ENCODE data around the gene SMCO2. TPM values are rescaled to one million over a fixed set of nuclear protein-coding genes. Genes with fewer than 3 reads are reported as not detected.

SMCO2 gene
- total and polyA plus RNA-seq, 7 experiments from 2014 or later = 0.99 TPM; not detected in 6

DNA sequence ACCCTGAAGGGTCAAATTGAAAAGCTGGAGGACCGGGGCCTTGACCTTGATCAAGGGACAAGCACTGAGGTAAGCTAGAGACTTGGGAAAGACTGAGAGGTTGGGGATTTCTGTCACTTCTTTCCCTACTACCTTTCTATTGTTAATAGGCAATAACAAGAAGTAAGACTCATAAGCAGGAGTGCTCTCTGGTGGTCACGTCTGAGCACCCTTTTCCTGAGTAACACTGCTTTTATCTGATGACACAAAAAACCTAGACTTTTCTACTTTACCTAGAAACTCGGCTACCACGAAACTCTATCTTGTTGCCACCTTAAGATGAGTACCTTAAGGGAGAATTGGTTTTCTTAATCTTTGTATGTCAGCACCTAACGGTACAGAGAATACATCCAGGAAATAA, 41.9 kb downstream of the SMCO2 start:
- ChIA-PET CTCF (no interaction called here), POLR2A (no interaction called here)
- Mint-ChIP-seq H3K9me3 (peaks cover 0 to 8% (median 0%) of the 10 kb centered on the region in 11 donors), H3K4me3 (no peak overlapping the region), H3K27ac (no peak overlapping the region), H3K4me1 (no peaks in the 10 kb centered on the region), H3K27me3 (peaks cover 0 to 9% (median 6%) of the 10 kb centered on the region in 5 donors), H3K36me3 (peaks cover 0 to 13% (median 0%) of the 10 kb centered on the region in 5 donors)
- ATAC-seq (no peak), DNase-seq (no peak)
- intact Hi-C loops (cut with micrococcal nuclease) = no loop called here
- Histone ChIP-seq H3K9me3 (ENCODE audit: control insufficient read depth in 2 of 3, low read length in 3 of 3) (no peaks in the 10 kb centered on the region), H3K36me3 (ENCODE audit: control insufficient read depth in 2 of 3, insufficient read depth in 3 of 3, low read length in 3 of 3) (no peaks in the 10 kb centered on the region), H3K27ac (ENCODE audit: low read depth, low read length) (no peak overlapping the region), H3K4me1 (ENCODE audit: control insufficient read depth in 2 of 2, insufficient read depth in 2 of 2, low read length in 2 of 2) (no peaks in the 10 kb centered on the region), H3K4me3 (ENCODE audit: low read length) (no peak overlapping the region), H3K27me3 (ENCODE audit: control insufficient read depth in 2 of 2, insufficient read depth in 2 of 2, low read length in 2 of 2) (no peaks in the 10 kb centered on the region)

DNA sequence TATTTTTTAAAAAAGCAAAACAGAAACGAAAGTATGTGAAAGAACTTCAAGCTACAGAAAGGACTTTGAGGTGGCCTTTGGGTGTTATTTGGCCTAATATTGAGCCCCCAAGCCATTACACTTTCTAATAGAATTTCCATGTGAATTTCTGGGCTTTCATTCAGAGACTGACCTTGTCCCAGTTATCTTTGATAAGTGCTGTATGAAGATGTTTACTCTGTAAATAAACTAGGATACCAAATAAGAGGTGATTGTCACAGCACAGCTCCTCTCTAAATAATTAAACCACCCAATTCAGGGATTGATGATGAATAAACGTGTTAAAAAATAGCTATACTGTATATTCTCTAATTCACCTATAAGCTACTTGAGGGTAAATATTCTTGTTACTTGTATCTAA, 44.7 kb downstream of the SMCO2 start:
- ATAC-seq (no peak), DNase-seq (no peak)
- H3K9me3 ChIP-seq (ENCODE audit: control insufficient read depth in 2 of 3, low read length in 3 of 3) = no peaks in the 10 kb centered on the region
- Mint-ChIP-seq H3K36me3 (peaks cover 0 to 19% (median 0%) of the 10 kb centered on the region in 5 donors), H3K4me3 (no peak overlapping the region), H3K27ac (no peak overlapping the region), H3K4me1 (no peaks in the 10 kb centered on the region), H3K9me3 (peaks cover 0 to 8% (median 0%) of the 10 kb centered on the region in 11 donors), H3K27me3 (peaks cover 0 to 13% (median 7%) of the 10 kb centered on the region in 5 donors)
- intact Hi-C loops (cut with micrococcal nuclease) = loop anchor here in 1 of 2 donors (10.0 kb wide), 1 partner anchor 56 kb away; no protein-coding TSS in a partner anchor
- H3K27me3 ChIP-seq (ENCODE audit: control insufficient read depth in 2 of 2, insufficient read depth in 2 of 2, low read length in 2 of 2) = no peaks in the 10 kb centered on the region
- ChIA-PET CTCF (no interaction called here), POLR2A (no interaction called here)
- H3K4me1 ChIP-seq (ENCODE audit: control insufficient read depth in 2 of 2, insufficient read depth in 2 of 2, low read length in 2 of 2) = no peaks in the 10 kb centered on the region
- H3K4me3 ChIP-seq (ENCODE audit: low read length) = no peak overlapping the region
- no peaks in the 10 kb centered on the region for H3K36me3 ChIP-seq (ENCODE audit: control insufficient read depth in 2 of 3, insufficient read depth in 3 of 3, low read length in 3 of 3)
- H3K27ac ChIP-seq (ENCODE audit: low read depth, low read length) = no peak overlapping the region

DNA sequence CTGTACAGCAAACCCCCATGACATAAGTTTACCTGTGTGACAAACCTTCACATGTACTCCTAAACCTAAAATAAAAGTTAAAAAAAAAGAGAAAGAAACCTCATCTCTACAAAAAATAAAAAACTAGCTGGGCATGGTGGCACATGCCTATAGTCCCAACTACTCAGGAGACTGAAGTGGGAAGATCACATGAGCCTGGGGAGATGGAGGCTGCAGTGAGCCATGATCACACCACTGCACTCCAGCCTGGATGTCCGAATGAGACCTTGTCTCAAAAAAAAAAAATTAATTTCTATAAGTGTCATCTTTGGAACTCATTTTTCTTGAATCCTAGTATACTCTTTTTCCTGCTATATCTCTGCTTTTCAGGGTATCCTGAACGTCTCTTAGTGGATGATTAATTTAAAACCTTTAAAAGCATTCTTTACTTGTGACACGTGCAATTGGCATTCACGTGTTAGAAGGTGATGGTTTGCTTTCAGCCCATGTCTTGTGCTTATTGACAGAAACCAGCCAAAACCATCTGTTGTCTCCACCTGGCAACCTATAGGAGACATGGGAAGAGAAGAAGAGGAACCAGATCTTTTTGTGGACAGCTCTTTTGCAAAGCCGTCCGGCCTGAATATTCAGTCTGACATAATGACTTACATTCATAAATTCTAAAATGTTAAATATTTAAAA, 46.9 kb downstream of the SMCO2 start:
- intact Hi-C loops (cut with micrococcal nuclease) = loop anchor here in 1 of 2 donors (10.0 kb wide), 1 partner anchor 59 kb away; no protein-coding TSS in a partner anchor
- POLR2A ChIA-PET = no interaction called here
- Histone ChIP-seq H3K27ac (ENCODE audit: low read depth, low read length) (no peak overlapping the region), H3K36me3 (ENCODE audit: control insufficient read depth in 2 of 3, insufficient read depth in 3 of 3, low read length in 3 of 3) (no peaks in the 10 kb centered on the region), H3K27me3 (ENCODE audit: control insufficient read depth in 2 of 2, insufficient read depth in 2 of 2, low read length in 2 of 2) (no peaks in the 10 kb centered on the region), H3K4me1 (ENCODE audit: control insufficient read depth in 2 of 2, insufficient read depth in 2 of 2, low read length in 2 of 2) (no peaks in the 10 kb centered on the region), H3K4me3 (ENCODE audit: low read length) (no peak overlapping the region), H3K9me3 (ENCODE audit: control insufficient read depth in 2 of 3, low read length in 3 of 3) (no peaks in the 10 kb centered on the region)
- peaks cover 0 to 13% (median 0%) of the 10 kb centered on the region in 7 donors for H3K4me1 Mint-ChIP-seq
- peaks cover 0 to 16% (median 12%) of the 10 kb centered on the region in 5 donors for H3K27me3 Mint-ChIP-seq
- ATAC-seq (no peak), DNase-seq (no peak)
- no peak overlapping the region for H3K4me3 Mint-ChIP-seq
- peaks cover 0 to 9% (median 0%) of the 10 kb centered on the region in 11 donors for H3K9me3 Mint-ChIP-seq
- CTCF ChIA-PET = no interaction called here
- peaks cover 0 to 22% (median 0%) of the 10 kb centered on the region in 5 donors for H3K36me3 Mint-ChIP-seq
- no peak overlapping the region for H3K27ac Mint-ChIP-seq

DNA sequence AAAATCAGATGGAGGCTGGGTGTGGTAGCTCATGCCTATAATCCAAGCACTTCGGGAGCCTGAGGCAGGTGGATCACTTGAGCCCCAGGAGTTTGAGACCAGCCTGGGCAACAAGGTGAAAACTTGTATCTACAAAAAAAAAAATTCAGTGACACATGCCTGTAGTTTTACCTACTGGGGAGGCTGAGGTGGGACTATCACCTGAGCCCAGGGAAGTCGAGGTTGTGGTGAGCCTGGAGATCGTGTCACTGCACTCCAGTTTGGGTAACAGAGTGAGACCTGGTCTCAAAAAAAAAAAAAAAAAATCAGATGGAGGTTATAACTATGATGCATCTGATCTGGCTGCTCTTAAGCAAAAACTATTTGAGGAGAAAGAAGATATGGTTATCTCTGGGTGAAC, 50.9 kb downstream of the SMCO2 start:
- H3K27ac ChIP-seq (ENCODE audit: low read depth, low read length) = no peak overlapping the region
- no peak for DNase-seq
- intact Hi-C loops (cut with micrococcal nuclease) = loop anchor here in 1 of 2 donors (10.0 kb wide), 1 partner anchor 63 kb away; no protein-coding TSS in a partner anchor
- no peaks in the 10 kb centered on the region for H3K9me3 ChIP-seq (ENCODE audit: control insufficient read depth in 2 of 3, low read length in 3 of 3)
- H3K9me3 Mint-ChIP-seq = peaks cover 0 to 10% (median 0%) of the 10 kb centered on the region in 11 donors
- peak overlapping the region in 1 of 9 donors; percentile 67 for H3K27ac Mint-ChIP-seq
- H3K4me1 Mint-ChIP-seq = peaks cover 0 to 39% (median 11%) of the 10 kb centered on the region in 7 donors
- ATAC-seq = no peak
- H3K4me1 ChIP-seq (ENCODE audit: control insufficient read depth in 2 of 2, insufficient read depth in 2 of 2, low read length in 2 of 2) = no peaks in the 10 kb centered on the region
- POLR2A ChIA-PET = no interaction called here
- H3K36me3 Mint-ChIP-seq = peaks cover 0 to 26% (median 0%) of the 10 kb centered on the region in 5 donors
- CTCF ChIA-PET = interaction anchor here (0.6 to 0.7 kb wide), 2 partner anchors 106 to 192 kb away, joined by 3 to 5 read pairs; no protein-coding TSS in a partner anchor
- H3K27me3 Mint-ChIP-seq = peaks cover 0 to 24% (median 10%) of the 10 kb centered on the region in 5 donors
- no peak overlapping the region for H3K4me3 ChIP-seq (ENCODE audit: low read length)
- no peaks in the 10 kb centered on the region for H3K27me3 ChIP-seq (ENCODE audit: control insufficient read depth in 2 of 2, insufficient read depth in 2 of 2, low read length in 2 of 2)
- no peaks in the 10 kb centered on the region for H3K36me3 ChIP-seq (ENCODE audit: control insufficient read depth in 2 of 3, insufficient read depth in 3 of 3, low read length in 3 of 3)
- H3K4me3 Mint-ChIP-seq = peak overlapping the region in 1 of 10 donors; percentile 26

DNA sequence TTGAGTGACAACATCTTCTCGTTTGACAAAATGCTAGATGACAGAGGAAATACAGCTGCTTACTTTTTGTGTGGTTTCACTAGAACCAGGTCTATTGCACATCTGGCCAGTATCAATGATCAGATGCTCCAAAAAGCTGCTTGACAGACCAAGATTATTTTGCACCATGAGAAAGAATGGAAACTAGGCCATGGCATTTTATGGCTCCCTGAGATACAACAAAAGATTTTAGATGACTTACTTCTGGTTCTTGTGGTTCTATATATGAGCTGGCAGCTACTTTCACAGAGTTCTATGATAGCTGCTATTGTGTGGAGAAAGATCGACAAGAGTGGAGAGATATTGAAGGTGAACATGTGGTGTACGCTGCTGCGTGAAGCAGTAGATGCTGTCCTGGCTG, 51.6 kb downstream of the SMCO2 start:
- ChIA-PET CTCF (no interaction called here), POLR2A (no interaction called here)
- Histone ChIP-seq H3K36me3 (ENCODE audit: control insufficient read depth in 2 of 3, insufficient read depth in 3 of 3, low read length in 3 of 3) (no peaks in the 10 kb centered on the region), H3K27ac (ENCODE audit: low read depth, low read length) (no peak overlapping the region), H3K4me3 (ENCODE audit: low read length) (no peak overlapping the region), H3K27me3 (ENCODE audit: control insufficient read depth in 2 of 2, insufficient read depth in 2 of 2, low read length in 2 of 2) (no peaks in the 10 kb centered on the region), H3K9me3 (ENCODE audit: control insufficient read depth in 2 of 3, low read length in 3 of 3) (no peaks in the 10 kb centered on the region), H3K4me1 (ENCODE audit: control insufficient read depth in 2 of 2, insufficient read depth in 2 of 2, low read length in 2 of 2) (no peaks in the 10 kb centered on the region)
- peaks cover 0 to 24% (median 10%) of the 10 kb centered on the region in 5 donors for H3K27me3 Mint-ChIP-seq
- H3K9me3 Mint-ChIP-seq = peaks cover 0 to 12% (median 0%) of the 10 kb centered on the region in 11 donors
- no peak for ATAC-seq
- intact Hi-C loops (cut with micrococcal nuclease) = loop anchor here in 1 of 2 donors (1.0 to 10.0 kb wide), 3 partner anchors 25 to 63 kb away; no protein-coding TSS in a partner anchor
- DNase-seq = no peak
- peak overlapping the region in 1 of 9 donors; percentile 67 for H3K27ac Mint-ChIP-seq
- peak overlapping the region in 1 of 10 donors; percentile 26 for H3K4me3 Mint-ChIP-seq
- peaks cover 0 to 39% (median 11%) of the 10 kb centered on the region in 7 donors for H3K4me1 Mint-ChIP-seq
- peaks cover 0 to 29% (median 0%) of the 10 kb centered on the region in 5 donors for H3K36me3 Mint-ChIP-seq

DNA sequence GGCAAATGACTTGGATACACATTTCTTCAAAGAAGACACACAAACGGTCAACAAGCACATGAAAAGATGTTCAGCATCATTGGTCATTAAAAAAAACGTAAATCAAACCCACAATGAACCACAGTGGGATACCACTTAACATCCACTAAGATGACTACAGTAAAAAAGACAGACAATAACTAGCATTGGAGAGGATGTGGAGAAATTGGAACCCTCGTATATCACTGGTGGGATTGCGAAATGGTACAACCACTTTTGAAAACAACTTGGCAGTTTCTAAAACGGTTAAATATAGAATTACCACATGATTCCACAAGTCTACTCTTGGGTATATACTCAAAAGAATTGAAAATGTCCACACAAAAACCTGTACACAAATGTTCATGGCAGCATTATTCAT, 52.2 kb downstream of the SMCO2 start:
- Histone ChIP-seq H3K27me3 (ENCODE audit: control insufficient read depth in 2 of 2, insufficient read depth in 2 of 2, low read length in 2 of 2) (no peaks in the 10 kb centered on the region), H3K4me1 (ENCODE audit: control insufficient read depth in 2 of 2, insufficient read depth in 2 of 2, low read length in 2 of 2) (no peaks in the 10 kb centered on the region), H3K4me3 (ENCODE audit: low read length) (no peak overlapping the region), H3K27ac (ENCODE audit: low read depth, low read length) (no peak overlapping the region), H3K36me3 (ENCODE audit: control insufficient read depth in 2 of 3, insufficient read depth in 3 of 3, low read length in 3 of 3) (no peaks in the 10 kb centered on the region), H3K9me3 (ENCODE audit: control insufficient read depth in 2 of 3, low read length in 3 of 3) (no peaks in the 10 kb centered on the region)
- ATAC-seq = no peak
- Mint-ChIP-seq H3K27ac (no peak overlapping the region), H3K9me3 (peaks cover 0 to 12% (median 0%) of the 10 kb centered on the region in 11 donors), H3K36me3 (peaks cover 0 to 29% (median 0%) of the 10 kb centered on the region in 5 donors), H3K27me3 (peaks cover 0 to 24% (median 10%) of the 10 kb centered on the region in 5 donors), H3K4me1 (peaks cover 0 to 39% (median 11%) of the 10 kb centered on the region in 7 donors), H3K4me3 (no peak overlapping the region)
- intact Hi-C loops (cut with micrococcal nuclease) = loop anchor here in 1 of 2 donors (1.0 to 10.0 kb wide), 3 partner anchors 25 to 64 kb away; no protein-coding TSS in a partner anchor
- POLR2A ChIA-PET = no interaction called here
- no peak for DNase-seq
- CTCF ChIA-PET = no interaction called here
